Activated CD4-positive, alpha-beta T cell treated with anti-CD3 and anti-CD28 coated beads, Interleukin-2, Interleukin-6, amounts not matched to agents 100 ng/mL and 50 ng/mL, durations not matched to agents 16 hours and 8 hours (primary cell): ENCODE measurements around the gene TUT7.
A peak's percentile ranks its signal among the peaks of the same experiment; 100 is the strongest.
"Not testable (repeated sequence)": the region's sequence is repeated elsewhere in the genome, so short reads cannot be mapped to it uniquely, and the experiment has no call there.

Source experiments
- DNase-seq: peaks from one replicate; pipeline ENCODE4 v3.0.0-alpha.2; 2020

The TUT7 gene

GRCh38 chr9:86354011-86354817 lies at the start of gene TUT7:
TSS of gene TUT7 (minus strand) at chr9:86354410. CDS start at chr9:86353199, 1,211 bp downstream.
- DNase-seq = peak; percentile 97

GRCh38 chr9:86402591-86402990 lies 48.4 kb upstream of the TUT7 start:
- no peak for DNase-seq

- no peak for DNase-seq
Measured at GRCh38 chr9:86396412-86396811, 42.2 kb upstream of the TUT7 start.

DNA sequence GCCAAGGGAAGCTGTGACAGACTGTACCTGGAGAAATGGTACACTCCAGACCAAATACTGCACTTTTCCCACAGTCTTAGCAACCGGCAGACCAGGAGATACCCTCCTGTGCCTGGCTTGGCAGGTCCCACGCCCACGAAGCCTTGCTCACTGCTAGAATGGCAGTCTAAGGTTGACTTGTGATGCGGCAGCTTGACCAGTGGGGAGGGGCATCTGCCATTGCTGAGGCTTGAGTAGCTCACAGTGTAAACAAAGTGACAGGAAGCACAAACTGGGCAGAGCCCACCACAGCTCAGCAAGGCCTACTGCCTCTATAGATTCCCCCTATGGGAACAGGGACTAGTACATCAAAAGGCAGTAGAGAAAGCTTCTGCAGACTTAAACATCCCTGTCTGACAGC lies 36.0 kb upstream of the TUT7 start:
- DNase-seq = not testable (repeated sequence)

DNA sequence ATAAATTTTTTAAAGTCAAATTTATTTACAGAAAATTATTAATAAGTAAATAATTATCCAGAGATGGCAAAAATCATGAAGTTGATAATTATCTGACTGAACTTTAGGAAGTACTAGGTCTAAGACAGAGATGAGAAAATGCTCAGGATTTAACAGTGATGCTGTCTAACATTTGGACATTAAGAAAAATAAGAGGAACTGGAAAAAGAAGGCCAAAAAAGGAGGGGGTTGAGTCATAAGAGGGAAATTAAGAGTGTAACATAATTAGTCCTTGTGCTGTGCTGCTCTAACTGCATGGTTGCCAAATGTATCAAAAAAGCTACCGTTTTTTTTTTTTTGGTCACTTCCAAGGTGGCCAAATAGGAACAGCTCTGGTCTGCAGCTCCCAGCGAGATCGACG lies 35.4 kb upstream of the TUT7 start:
- DNase-seq = no peak

DNA sequence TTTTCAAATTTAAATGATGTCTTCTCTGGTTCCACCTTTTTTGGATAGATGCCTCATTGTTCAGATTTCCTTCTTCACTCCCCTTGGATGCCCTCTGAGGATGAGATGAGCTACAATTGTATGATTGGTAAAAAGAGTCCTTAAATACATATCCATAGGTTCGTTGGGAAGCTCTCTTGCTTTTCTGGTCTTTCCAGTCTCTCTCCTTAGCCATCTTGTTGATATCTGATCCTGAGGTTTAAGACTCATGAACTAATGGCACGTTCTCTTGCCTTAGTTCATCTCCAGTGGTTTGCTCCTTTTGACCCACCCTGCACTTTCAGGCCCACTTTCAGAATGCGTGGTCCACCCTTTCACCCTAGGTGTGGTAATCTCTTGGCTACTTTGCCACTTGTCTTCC lies 33.2 kb upstream of the TUT7 start:
- DNase-seq = no peak

DNA sequence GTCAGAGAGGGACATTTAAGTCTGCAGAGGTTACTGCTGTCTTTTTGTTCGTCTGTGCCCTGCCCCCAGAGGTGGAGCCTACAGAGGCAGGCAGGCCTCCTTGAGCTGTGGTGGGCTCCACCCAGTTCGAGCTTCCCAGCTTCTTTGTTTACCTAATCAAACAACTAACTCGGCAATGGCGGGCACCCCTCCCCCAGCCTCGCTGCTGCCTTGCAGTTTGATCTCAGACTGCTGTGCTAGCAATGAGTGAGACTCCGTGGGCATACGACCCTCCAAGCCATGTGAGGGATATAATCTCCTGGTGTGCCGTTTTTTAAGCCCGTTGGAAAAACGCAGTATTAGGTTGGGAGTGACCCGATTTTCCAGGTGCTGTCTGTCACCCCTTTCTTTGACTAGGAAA lies 28.8 kb upstream of the TUT7 start:
- not testable (repeated sequence) for DNase-seq

DNA sequence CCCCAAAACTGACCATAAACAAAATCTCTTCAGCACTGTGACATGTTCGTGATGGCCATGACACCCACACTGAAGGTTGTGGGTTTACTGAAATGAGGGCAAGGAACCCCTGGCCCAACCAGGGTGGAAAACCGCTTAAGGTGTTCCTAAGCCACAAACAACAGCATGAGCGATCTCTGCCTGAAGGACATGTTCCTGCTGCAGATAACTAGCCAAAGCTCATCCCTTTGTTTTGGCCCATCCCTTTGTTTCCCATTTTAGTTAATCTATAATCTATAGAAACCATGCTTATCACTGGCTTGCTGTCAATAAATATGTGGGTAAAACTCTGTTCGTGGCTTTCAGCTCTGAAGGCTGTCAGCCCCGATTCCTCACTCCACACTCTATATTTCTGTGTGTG lies 21.8 kb upstream of the TUT7 start:
- DNase-seq = no peak

DNA sequence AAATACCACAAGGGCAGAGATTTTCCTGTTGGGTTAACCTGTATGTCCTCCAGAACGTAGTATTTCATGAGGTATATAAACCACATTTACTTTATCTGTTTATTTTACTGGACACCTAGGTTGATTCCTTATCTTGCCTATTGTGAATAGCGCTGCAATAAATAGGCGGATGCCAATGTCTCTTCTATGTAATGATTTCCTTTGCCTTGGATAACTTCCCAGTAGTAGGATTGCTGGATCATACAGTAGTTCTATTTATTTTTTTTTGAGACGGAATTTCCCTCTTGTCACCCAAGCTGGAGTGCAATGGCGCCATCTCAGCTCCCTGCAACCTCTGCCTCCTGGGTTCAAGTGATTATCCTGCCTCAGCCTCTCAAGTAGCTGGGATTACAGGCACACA lies 15.6 kb upstream of the TUT7 start:
- DNase-seq = no peak

- no peak for DNase-seq
Measured at GRCh38 chr9:86368871-86369521, 14.8 kb upstream of the TUT7 start.

- no peak for DNase-seq
Measured at GRCh38 chr9:86361176-86361575, 7.0 kb upstream of the TUT7 start.

GRCh38 chr9:86359151-86359879 lies 5.1 kb upstream of the TUT7 start:
- no peak for DNase-seq

GRCh38 chr9:86356871-86357866 lies 3.0 kb upstream of the TUT7 start:
- DNase-seq = no peak

DNA sequence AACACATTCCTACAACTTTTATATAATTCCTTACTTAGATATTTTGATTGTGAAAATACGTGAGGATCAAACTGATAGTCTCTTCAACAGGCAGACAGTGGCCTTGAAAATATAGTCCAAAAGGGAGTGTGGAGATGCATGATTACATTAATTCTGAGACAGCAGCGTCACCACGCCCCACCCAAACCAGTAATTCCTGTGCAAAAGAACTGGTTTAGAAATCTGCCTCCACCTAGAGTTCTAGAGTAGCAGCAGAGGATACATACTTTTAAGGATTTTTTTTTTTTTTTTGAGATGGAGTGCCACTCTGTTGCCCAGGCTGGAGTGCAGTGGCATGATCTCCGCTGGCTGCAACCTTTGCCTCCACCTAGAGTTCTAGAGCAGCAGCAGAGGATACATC lies 1.6 kb upstream of the TUT7 start:
- no peak for DNase-seq

DNA sequence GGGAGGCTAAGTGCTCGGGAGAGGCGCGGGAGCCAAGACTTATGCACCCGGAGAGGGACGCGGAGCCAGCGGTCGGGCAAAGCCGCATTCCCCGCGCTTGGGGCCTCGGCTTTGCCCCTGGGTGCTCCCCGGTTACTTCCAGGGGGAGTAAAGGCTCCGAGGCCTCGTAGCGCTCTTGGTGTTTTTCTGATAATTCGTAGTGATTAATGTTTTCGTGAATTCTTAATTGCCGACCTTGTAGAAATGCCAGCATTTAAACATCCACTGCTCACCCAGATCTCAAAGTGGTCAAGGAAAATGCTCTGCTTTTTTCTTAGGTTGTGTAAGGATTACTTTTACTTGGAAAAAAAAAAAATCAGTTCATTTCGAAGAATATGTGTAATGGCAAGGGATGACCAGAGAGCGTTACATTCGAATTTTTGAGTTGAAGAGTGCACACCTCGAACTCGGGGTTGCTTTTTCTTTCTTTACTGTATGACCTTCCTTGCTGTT lies 654 bp upstream of the TUT7 start:
- DNase-seq = no peak

- DNase-seq = peak; percentile 49
Measured at GRCh38 chr9:86353655-86354010, 577 bp downstream of the TUT7 start.

DNA sequence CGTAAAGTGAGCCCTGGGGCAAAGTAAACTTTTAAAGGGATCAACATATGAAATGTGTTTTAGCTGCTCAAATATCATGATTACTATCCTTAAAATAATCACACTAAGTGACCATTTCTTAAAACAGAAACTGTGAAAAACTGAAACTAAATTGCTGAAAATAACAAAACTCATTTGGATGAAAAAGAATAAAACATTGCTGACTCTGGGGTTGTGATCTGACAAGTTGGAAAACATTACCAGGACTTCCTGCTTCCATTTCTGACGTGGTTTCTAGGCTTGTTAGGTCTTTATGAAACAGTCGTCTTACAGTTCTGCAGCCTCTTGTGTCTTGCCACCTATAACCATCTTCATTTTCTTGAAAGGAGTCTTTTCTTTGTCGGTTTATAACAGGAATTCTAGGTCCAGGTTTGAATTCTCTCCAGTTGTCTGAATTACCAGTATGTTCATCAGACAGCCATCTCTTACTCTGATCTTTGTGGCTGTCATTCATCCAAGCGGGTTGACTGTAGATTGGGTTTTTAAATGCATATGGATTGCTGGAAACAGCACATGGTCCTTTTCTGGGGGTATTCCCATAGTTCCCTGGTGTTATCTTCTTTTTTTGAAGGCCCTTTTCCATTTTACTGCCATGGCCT lies 1.7 kb downstream of the TUT7 start:
- DNase-seq = peak; percentile 75

DNA sequence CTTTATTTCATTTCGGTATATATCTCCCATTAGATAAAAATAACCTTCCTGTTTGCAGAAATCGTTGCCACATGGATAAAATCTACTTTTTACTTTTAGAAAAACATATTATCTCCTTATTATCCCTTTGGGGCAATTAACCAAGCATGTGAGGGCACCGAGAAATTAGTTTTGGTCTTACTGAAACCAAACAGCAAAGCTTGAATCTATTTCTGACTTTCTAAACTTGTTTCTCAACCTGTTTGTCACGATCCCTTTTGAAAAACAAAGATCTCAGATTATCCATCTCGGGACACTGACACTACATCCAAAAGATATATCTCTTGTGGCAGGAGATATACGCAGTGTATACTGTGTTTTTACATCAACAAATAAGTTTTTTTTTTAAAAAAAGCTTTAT lies 2.3 kb downstream of the TUT7 start:
- DNase-seq = no peak

- no peak for DNase-seq
Measured at GRCh38 chr9:86350006-86350760, 4.0 kb downstream of the TUT7 start.

DNA sequence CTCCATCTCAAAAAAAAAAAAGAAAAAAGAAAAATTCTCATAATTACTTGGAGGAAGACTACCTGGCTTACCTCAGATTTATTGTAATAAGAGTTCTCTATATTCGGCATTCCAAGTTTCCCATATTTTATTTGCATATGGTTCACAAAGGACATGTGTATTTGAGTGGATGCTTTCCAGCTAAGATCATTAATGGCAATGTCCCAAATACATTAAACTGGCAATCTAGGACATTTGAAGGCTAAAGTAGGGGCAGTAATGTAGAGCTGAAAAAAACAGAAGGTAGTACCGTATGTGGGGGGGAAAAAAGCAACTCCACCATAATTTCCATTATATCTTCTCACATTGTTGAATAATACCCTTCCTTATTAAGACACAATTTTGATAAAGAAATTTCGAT lies 4.9 kb downstream of the TUT7 start:
- DNase-seq = no peak

- no peak for DNase-seq
Measured at GRCh38 chr9:86347991-86348390, 6.2 kb downstream of the TUT7 start.
